ENCODE results near the gene KBTBD12.
A peak's percentile ranks its signal among the peaks of the same experiment; 100 is the strongest.

The KBTBD12 gene

DNA sequence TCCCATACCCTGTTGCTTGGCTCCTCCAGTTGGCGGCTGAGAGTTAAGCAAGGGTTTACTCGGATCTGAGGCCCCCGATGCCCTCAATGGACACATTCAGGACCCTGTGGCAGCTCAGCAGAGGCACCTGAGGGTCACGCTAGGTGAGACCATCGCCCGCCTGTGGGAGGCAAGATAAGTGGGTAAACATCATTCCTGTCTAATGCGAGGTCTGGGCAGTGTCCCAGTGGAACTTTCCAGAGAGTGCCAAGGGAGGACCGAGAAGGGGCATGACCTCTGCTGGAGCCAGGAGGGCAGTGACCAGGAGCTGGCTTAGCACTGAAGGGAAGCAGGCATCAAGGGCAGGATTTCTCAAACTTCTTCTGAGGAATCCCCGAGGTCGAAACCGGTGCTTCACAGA, 71.8 kb downstream of the KBTBD12 start:
- DNase-seq, result no peak

DNA sequence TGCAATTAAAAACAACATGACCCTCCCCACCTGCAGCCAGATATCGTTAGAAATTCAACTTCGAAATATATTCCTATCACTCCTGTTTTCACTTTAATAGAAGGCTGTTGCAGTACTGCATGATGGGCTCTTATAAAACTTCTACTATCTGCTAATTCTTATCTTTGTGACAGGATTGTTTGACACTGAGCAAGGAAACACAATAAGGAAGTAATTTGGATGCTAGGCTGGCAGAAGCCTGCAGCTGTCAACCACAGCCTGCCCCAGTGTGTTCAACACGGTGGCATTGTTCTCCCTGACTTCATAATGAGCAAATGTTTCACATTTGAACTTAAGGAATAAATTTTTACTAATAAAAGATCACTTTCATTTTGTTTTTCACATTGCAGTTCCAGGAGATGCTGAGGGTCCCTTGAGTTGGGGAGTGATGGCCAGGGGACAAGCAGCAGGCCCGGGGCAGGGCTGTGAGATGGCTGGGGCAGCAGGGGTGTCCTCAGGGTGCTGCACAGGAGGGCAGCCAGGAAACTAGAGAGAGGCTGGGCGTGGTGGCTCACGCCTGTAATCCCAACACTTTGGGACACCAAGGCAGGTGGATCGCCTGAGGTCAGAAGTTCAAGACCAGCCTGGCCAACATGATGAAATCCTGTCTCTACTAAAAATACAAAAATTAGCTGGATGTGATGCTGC, 72.4 kb downstream of the KBTBD12 start:
- DNase-seq, result no peak

DNA sequence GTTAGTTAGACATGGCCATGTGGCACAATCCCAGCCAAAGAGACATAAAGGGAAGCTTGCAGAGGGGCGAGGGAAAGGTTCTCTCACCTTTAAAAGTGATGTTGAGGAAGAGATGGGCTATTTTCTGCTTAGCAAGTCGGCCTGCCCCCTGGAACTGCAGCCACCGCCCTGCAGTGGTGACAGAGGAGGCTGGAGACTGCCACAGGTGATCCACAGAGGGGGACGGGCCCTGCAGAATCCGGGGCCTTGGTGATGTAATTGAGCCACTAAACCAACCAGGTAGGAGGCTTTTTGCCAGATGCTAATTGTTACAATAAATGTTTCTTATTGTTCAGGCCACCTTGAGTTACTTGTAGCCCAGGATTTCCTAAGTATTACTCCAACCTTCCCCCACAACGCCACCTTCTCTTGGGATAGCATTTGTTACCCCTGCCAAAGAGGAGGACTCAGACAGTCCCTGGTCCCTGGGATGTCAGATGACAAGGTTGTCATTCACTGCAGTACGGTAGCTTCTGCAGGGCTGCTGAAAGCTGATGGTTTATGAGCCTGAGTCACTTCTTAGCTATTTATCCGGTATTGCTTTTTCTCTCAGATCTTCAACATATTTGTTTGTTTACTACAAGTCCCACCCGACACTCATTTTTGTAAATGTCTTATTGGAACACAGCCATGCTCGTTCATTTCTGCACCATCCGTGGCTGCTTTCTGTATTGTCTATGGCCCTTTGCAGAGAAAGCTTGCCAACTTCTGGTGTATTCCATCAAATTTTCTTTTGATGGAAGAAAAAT, 73.9 kb downstream of the KBTBD12 start:
- no peak for DNase-seq

DNA sequence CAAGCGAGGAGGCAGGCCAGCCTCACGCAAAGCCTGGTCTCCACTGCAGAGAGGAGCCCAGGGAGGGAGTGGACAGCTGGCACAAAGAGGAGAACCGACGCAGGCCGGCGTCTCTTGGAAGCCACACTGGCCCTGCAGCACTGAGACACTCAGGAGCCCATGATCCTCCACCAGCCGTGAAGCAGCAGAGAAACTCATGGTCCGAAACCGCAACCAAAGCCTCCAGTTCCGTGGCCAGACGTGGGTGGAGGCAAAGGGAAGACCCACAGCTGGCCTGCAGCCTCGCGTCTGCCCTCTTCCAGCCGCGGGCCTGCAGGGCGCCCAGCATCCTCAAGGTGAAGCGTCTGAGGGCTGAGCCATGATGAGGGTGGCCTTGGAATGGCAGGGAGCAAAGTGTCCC, 75.0 kb downstream of the KBTBD12 start:
- no peak for DNase-seq

DNA sequence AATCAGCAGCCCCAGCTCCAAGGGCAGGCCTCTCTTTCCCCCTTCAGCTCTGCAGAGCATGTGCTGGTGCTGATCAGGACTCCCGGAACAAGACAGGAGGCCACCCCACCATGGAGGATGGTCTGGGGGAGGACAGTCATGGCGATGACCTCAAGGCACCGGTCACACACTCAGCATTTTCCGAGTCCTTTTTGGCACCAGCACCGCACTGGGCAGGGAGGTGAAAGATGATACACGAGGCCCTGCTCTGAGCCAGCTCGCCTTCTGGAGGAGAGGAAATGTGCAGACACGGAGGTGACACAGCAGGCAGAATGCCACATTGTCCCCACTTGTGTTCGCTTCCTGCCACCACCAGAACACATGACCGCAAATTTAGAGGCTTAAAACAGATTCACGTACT, 75.4 kb downstream of the KBTBD12 start:
- DNase-seq, result no peak

DNA sequence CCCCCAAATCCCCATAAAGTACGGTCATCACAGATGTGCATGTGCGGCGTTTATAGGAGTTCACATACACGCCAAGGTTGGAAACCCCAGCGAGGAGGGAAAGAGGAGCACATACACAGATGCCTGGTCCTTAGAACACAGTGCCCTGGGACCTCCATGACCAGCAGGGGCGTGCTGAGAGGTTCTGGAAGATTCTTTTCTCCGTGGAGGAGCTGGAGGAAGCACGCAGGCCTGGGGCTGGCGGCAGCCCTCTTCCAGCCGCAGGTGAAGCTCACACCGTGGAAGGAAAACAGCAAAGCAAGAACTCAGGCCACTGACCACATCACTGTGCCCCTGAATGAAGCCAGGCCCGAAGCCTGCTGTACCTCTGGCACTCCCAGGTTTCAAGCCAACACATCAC, 76.2 kb downstream of the KBTBD12 start:
- no peak for DNase-seq

DNA sequence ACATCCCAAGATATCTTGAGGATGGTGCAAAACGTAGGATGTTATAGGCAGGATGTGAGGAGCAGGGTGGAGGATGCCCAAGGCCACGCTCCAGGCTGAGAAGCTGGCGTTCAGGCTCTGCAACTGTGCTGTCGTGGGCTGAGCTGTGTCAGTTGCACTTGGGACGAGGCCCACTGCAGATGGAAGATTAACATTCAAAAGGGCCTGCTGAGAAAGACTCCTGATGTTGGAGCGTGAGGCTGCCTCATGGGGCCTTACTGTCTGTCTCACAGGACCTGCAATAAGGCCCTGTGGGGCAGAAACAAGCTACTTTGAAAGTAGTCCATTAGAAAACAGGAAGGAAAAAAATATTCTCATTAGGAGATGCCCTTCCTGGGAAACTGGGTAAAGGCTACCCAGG, 76.6 kb downstream of the KBTBD12 start:
- DNase-seq, result no peak

DNA sequence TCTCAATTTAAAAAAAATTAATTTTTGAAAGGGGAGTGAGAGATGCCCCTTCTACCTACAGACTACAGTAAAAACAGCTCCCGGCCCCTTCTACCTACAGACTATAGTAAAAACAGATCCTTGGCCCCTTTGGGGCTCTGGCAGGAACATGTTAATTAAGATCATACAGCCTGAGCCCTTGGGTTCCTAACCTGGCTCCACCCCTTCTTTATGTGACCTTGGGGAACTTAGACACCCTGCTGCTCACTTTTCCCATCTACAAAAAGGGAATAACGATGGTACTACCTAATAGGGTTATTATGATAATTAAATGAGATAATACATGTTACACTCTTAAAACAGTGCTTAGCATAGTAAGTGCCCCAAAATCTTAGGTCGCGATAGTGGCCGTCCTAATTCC, 77.1 kb downstream of the KBTBD12 start:
- DNase-seq, result no peak

DNA sequence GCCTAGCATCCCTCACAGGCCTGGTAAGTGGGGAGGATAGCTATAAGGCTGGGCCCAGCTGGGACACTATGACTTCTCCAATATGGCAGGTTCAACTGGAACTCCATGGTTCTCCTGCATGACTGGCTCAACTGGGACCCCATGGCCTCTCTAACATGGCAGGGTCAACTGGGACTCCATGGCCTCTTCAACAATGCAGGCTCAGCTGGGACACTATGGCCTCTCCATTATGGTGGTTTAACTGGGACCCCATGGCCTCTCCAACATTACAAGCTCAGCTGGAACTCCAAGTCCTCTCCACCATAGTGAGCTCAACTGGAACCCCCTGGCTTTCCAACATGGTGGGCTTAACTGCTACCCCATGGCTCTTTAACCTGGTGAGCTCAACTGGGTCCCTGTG, 79.0 kb downstream of the KBTBD12 start:
- DNase-seq, result no peak

DNA sequence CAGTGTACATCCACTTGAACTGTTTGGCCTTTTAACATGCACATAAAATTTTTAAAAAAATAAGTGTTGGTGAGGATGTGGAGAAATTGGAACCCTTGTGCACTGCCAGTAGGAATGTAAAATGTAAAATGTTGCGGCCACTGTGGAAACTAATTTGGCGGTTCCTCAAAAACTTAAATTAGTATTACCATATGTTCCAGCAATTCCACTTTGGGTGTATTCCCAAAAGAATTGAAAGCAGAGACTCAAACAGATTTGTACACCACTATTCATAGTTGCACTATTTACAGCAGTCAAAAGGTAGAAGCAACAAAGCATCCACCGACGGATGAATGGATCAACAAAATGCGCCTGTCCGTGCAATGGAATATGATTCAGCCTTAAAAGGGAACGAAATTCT, 82.0 kb downstream of the KBTBD12 start:
- DNase-seq, result no peak

DNA sequence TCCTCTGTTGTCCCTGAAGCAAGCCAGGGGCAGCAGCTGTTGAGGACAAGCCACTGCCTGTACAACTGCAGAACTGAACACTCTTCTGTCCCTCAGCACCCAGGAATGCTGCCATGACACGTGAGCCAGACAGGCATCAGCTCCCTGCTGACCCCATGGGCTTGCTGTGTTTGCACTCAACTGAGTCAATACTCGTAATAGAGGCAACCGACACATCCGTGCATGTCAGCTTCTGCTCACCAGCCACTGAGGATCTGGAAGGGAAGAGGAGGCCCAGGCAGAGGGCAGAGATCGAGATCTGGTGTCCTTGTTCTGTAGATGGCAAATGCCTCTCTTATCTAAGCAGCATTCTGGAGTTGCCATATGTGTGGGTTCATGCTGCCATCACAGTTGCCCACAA, 82.9 kb downstream of the KBTBD12 start:
- no peak for DNase-seq

DNA sequence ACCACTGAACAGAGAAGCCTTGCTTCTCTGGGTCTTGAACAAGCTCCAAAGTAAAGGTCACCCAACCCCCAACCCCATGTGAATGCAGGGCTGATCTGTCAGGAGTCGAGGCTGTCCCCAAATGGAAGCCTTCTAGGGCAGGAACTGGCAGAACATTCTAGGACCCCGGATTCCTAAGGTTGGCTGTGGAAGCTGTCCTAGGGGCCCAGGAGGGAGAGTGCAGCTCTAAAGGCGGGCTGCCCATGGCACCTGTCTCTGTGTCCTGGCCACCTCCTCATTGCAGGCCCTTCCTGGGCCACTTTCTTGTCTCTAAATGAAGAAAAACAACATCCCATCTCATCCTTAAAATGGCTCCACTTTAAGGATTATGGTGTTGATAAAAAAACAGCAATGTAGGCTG, 83.6 kb downstream of the KBTBD12 start:
- DNase-seq, result no peak

DNA sequence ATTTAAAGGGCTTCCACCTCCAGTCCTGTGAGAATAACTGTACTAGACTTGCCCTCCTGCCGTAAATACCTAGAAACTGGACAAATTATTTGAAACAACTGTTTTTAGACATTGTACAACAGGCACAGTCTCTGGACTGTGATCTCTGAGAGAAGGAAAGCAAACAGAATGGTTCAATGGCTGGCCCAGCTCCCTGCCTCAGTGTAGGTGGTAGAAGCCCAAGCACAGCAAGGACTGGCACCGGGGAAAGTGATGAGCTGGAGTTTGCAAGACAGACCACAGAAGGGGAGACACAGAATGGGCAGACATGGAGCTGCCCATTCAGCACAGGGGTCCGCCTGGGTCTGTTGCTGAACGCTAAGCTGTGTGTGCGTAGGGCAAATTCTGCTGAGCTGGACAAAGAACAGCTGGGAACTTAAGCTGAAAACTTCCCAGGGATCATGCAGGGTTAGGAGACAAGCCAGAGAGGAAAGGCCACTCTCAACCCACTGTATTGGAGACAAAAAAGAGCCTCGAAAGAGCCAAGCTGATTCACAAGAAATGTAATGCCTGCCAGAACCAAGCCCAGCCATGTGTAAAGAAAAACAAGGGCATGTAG, 84.6 kb downstream of the KBTBD12 start:
- DNase-seq, result no peak

DNA sequence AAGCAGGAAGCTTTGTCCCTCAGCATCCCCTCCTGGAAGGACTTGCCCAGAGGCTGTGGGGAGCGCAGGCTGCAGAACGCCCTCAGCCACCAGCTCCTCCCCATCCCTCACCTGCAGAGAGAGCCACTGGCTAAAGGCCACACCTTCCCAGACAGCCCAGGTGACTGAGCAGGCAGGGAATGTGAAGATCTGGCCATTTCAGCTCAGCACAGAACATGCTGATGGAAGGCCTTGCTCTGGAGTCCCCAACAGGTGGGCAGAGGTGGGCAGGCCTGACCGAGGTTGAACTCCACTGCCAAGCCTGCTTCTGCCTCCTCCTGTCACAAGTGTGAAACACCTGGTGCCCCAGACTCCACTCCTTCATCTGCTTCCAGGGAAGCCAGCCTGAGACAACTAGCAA, 86.5 kb downstream of the KBTBD12 start:
- DNase-seq, result no peak

DNA sequence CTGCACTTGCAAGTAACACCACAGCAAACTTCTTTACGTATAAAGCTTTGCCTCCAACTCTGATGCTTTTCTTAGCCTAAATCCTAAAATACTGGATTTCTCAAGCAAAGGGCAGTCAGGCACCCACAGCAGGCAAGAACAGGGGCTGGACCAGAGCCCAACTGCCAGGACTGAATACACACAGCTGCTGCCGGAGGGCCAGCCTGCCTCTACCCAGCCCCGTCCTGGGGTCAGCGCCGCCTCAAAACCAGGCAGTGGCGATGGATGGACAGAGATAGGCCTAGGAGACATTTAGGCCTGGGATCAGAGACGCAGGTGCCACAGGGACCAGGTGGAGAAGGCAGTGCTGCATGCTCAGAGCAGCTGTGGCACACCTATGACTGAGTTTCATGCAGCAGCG, 89.6 kb downstream of the KBTBD12 start:
- DNase-seq, result no peak

DNA sequence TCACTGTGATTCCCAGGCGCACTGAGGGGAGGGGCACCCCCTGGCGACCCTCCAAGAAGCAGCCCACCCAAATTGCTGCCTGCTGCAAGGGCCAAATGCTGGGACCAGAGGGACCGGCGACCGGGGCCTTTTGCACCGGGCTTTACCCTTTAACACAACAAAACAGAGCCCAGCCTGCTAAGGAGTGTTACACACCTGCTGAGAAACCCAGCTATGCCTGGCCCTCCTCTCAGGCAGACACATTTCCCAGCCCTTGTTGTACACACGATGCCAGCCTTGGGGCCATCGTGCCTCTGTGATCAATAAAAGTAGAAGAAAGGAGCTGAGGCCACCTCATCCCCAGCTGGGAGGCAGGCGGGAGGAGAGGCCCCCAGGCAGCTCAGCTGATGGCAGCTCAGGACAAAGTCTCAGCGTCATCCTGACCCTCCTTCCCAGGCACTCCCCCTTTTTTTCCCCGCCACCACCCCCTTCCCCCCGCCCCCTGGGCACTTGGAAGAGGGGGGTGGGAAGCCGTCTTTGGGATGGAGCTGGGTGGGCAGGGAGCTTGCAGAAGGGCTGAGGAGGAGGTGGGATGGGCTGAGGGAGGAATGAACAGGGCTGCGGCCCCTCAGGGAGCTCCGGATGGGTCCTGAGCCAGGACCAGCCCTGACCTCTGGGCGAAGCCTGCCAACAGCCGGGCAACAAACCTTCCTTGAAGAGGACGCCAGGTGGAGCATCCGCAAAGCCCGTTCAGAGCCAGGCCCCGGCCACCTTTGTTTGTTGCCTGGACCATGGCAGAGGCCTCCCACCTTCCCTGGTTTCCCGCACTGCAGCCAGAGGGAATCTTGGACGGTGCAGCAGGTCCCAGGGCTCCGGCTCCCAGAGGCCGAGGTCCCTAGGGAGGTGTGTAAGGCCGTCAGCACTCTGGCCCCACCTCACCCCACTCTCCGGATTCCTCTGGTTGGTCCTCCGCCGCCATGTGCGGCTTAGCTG, 91.3 kb downstream of the KBTBD12 start:
- no peak for DNase-seq

DNA sequence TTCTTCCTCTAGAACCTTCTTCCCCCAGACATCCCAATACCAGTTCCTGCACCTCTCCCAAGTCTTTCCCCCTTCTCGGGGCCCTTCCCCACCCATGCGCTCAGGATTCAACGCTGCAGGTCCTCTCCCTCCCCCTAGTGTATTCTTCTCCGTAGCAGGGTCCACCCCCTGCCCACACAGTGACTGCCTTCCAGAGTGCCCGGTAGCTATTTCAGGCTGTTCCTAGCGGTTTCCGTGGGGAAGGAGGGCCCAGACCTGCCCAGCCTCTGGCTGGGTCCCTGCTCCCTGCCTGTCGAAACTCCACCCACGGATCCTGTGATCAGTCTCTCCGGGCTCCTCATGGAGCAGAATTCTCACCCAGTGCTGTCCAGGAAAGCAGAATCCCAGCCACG, 92.0 kb downstream of the KBTBD12 start:
- DNase-seq, result no peak

DNA sequence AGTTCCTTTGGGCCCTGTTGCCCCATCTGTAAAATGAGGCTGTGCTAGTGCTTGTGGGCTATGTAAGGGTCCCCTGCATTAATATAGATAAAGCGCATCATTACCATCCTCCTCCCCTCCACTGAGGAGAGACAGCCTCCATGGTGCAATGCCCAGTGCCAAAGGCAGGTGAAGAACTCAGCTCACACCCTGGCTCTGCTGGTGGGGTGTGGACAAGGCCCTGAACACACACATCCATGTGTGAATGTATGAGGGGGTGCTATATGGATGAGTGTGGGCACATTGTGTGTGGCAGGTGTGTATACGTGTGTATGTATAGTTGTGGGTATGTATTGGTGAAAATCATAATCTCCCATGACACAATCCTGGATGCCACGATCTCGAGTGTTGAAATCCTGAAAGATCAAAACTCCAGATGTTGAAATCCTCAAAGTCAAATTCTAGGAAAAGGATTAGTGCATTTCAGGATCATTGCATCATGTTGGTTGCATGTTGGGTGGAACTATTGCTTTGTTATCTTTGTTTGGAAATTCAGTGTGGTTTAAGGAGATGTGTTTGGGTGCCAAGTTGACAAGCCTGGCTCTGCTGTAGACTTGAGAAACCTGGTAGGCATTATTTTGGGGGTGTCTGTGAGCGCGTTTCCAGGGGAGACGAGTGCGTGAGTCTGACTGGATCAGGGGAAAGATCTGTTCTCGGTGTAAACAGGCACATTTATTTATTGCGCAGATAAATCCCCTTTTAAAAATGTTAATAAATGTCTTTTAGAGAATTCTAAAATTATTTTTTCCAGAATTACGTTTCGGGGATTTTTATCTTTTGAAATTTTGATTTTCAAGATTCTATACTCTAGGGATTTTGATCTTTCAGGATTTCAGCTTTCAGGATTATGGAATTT, 95.2 kb downstream of the KBTBD12 start:
- DNase-seq, result peak; percentile 50 to 66

DNA sequence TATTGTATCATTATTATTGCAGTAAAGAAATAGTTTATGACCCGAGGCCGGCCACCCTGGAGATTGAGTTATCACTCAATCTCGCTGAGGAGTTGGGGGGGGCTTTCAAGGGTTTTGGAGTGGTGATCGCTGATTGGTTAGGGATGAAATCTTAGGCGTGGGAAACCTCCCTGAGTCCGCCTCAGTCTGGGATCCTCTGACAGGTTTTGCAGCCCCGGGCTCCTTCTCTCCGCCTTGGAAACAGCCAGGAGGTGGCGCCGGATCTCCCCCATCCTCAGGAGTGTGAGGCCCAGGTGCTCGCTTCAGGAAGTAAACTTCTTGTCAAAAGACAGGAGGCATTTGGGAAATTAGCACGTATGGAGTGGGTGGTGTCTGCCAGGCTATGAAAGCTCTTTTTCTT, 96.1 kb downstream of the KBTBD12 start:
- DNase-seq, result no peak

DNA sequence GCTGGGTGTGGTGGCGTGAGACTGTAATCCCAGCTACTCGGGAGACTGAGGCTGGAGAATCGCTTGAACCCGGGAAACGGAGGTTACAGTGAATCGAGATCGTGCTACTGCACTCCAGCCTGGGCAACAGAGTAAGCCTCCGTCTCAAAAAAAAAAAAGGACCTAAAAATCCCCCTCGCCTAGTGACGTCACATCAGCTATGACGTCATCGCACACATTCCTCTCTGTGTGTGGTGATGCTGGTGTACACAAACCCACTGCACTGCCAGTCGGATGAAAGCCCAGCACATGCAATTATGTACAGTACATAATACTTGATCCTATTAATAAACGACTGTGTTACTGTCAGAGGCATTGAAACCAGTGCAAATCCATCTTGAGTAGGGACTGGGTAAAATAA, 97.0 kb downstream of the KBTBD12 start:
- DNase-seq, result peak in 1 of 2 donors; percentile 8

DNA sequence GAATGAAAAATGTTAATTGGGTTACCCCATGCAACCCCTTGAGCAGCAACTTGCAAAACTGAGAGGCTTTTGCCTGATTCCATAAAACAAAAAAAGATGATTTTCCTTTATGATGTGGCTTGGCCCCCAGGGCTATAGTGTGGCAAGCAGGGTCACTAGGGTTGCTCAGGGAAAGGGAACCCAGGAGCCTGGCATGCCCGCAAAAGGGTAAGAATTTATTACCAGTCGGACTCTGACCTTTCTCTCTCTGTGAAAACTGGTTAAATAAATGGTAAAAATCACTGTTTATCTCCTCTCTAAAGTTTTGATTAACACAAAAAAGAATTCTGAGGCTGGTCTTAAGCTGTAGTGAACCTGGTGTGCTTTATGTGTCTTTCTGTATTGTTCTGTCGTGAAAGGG, 99.5 kb downstream of the KBTBD12 start:
- DNase-seq, result no peak

DNA sequence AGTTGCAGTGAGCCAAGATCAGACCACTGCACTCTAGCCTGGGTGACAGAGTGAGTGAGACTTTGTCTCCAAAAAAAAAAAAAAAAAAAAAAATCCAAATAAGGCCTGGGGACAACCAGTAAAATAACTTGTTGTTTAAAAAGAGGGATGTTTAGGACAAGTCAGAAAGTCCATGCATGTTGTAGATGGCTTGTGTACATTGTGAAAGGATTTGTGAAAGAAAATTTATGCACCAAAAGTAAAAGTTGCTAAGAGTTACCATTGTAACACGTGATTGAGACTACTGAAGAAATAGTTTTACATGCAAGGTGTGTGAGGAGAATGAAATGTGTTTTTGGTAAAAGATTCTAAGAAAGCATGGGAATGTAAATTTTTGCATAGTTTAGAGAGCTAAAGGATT, 101.5 kb downstream of the KBTBD12 start:
- no peak for DNase-seq

All from inflammatory macrophage treated with lipopolysaccharide for 1 hour (primary cell).